ENCODE data around the gene ACE2.
"Not testable (repeated sequence)": the region's sequence is repeated elsewhere in the genome, so short reads cannot be mapped to it uniquely, and the experiment has no call there.

Gene ACE2

DNA sequence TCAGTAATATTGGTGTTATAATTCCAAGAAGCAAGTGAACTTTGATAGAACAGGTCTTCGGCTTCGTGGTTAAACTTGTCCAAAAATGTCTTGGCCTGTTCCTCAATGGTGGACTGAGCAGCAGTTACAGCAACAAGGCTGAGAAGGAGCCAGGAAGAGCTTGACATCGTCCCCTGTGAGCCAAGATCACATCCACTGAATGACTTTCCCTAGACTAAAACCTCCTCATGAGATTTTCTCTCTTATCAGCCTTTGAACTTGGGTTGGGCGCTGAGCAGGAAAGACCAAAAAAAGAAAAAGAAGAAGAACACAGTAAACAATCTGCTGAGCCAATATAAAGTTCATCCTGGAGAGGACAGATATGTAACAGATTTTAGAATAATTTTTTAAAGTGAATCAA is at the start of gene ACE2:
Gene ACE2, minus strand, starts transcription at position 216 of the 400 bp plus-strand sequence. Its CDS starts 49 bp downstream, at position 167.
- DNase-seq (ENCODE audit: low read depth), result no peak

DNA sequence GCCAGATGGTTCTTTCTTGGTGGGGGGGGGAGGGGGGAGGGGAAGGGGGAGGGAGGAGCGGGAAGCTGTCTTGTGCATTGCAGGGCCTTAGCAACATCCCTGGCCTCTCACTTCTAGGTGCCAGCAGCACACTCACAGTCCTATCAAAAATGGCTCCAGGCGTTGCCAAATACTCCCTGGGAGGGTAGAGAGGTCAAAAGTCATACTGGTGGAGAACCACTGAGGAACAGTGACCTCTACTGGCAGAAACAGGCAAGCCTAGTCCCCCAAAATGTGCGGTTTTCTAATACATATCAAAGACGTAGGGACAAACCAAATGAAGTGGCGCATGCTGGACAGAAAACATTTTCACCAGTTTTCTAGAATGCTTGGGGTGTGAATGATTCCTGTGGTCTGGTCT is 46.8 kb upstream of the ACE2 start:
- DNase-seq (ENCODE audit: low read depth), result not testable (repeated sequence)

DNA sequence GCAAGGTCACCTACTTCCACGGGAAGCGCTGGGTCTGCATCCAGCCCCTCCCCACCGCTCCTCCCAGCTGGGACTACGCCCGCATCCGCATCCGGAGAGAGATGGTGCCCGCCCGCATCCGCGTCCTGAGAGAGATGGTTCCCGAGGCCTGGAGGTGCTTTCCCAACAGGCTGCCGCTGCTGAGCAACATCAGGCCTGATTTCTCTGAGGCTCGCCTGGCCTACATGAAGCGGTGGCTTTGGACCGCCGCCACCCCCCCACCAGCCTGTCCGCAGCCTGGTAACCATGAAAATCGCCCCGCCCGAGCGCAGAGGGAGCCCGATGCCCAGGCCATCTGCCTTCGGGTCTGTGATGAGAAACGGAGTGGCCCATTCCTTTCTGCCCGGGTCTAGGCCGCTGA is 45.8 kb upstream of the ACE2 start:
- no peak for DNase-seq (ENCODE audit: low read depth)

DNA sequence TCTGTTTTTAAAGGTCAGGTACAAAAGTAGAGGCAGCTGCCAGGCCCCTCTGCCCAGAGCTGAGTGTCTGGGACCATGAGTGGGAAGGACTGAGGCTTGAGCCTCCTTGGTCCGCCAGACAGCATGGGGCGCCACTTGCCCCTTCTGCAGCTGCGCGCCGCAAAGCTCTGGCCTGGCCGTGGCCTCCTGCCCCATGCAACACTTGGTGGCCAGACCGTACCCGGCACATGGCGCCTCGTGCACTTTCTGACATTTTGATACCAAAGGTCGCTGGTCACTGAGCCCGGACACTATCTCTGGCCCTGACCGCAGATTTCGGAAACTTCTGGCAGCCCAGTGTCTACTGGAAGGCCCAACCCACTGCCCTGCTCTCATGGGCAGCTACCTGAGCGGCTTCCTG is 45.3 kb upstream of the ACE2 start:
- no peak for DNase-seq (ENCODE audit: low read depth)

DNA sequence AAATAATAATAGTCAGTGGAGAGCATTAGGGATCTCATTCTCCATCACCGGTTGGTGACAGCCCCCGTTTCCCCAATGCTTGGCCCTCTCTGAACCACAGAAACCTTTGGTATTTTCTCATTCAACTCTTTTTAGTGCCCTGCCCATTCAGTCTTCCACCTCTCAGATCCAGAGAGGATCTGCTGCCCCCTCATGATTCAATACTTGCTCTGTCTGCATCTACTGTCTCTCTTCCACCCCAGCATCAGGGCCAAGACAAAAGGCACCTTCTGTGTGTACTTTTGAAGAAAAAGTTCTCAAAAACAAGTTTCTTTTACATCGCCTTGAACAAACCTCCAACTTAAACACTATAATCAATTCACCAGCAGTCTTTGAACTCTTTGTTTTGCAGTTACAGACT is 44.5 kb upstream of the ACE2 start:
- DNase-seq (ENCODE audit: low read depth), result no peak

GRCh38 chrX:15644560-15644872 is 43.8 kb upstream of the ACE2 start:
- DNase-seq (ENCODE audit: low read depth), result no peak

DNA sequence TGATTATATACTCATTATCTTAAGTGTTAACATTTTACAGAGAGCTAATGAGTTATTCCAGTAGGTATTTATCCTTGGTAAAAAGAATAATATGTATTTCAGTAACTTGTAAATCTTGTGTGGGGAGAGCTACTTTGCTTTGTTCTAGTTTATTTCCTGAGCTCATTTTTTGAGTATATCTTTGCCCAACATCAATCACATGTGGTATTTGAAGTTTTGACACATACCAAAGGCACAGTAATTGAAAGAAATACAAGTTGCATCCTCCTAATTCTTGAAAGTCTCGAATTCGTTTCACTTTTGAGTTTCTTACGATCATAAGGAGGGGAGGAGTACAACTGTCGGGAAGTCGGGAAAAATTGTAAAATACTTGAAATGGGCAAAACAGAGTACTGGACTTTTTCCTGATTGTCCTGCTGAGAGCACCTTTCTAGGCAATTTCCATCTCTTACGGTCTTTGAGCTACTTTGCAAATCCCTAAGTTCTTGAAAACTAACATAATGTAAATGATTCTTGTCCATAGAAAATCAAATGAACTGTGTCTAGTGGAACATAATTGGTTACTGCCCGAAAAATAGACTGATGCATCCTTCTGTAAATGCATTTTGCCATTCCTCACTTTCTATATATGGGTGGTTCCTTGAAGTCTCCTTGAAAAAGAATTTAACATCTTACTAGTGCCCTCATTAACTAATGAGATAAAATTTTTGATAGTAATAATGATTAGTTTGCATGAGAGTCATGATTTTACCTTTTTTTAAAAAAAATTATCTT is 43.2 kb upstream of the ACE2 start:
- DNase-seq (ENCODE audit: low read depth), result no peak

GRCh38 chrX:15631637-15632036 is 30.9 kb upstream of the ACE2 start:
- DNase-seq (ENCODE audit: low read depth), result no peak

DNA sequence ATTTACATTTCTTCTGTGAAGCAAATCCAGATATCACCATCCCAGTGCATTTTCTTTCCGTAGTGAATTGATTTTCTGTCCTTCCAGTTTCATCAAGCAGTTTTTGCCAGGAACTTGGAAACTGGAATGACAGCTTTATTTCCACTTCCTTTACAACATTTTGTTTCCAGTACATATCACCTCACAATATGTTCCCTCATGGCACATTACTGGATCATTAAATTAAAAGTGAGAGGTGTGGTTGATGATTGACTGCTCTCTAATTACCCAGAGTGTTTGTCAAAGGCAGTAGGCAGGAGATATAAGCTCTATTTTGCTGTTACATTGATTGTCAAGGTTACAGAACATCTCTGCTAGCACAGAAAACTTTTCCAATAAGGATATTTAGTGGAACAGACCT is 22.3 kb upstream of the ACE2 start:
- no peak for DNase-seq (ENCODE audit: low read depth)

- DNase-seq (ENCODE audit: low read depth), result no peak
Measured at GRCh38 chrX:15619053-15619755, 18.4 kb upstream of the ACE2 start.

DNA sequence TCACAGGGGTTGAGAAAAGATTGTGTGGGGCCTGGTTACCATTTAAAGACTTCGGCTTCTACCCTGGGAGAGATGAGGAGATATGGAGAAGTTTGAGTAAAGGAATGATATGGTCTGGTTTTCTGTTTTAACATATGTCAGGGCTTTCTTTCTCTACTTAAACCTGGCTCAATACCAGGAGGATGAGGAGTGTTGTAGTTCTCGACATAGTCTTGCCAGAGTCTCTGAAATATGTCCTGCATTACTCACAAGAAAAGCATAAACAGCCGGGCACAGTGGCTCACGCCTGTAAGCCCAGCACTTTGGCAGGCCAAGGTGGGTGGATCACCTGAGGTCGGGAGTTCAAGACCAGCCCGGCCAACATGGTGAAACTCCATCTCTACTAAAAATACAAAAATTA is 16.4 kb upstream of the ACE2 start:
- no peak for DNase-seq (ENCODE audit: low read depth)

- no peak for DNase-seq (ENCODE audit: low read depth)
Measured at GRCh38 chrX:15616531-15616930, 15.8 kb upstream of the ACE2 start.

DNA sequence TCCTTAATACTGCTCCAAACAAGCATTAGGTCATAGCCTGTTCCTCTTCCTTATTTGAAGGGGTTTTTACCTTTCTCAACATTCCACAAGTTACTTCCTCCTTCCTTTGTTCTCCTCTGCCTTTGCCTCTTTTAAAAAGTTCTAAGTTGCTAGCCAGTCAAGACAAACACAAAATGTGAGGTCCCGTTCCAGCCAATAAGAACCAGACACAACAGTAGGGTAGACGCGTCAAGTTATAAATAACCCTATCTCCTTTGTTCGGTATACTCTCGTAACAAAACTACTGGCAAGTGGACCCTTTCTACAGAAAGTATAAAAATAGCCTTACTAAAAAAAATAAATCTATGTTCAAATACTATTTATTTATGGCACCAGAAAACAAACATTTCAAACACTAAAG is 6.3 kb upstream of the ACE2 start:
- no peak for DNase-seq (ENCODE audit: low read depth)

DNA sequence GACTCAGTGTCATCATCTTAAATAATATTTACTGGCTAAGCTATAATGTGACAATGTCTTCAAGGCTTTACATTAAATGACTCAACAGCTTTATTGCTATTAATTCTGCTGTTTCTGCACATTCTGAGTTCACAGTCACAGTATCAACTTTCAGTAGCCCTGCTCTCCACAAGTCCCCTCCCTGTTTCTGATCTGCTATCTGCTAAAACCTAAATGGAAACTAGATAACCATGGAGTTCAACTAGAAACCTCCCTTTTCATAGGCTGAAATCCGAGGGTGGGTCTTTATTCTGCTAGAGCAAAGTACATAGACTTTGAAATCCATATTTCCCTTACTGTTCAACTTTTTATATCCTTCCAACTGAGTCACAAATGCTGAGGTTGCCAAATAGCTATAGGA is 5.4 kb upstream of the ACE2 start:
- no peak for DNase-seq (ENCODE audit: low read depth)

- DNase-seq (ENCODE audit: low read depth), result no peak
Measured at GRCh38 chrX:15605226-15605625, 4.5 kb upstream of the ACE2 start.

DNA sequence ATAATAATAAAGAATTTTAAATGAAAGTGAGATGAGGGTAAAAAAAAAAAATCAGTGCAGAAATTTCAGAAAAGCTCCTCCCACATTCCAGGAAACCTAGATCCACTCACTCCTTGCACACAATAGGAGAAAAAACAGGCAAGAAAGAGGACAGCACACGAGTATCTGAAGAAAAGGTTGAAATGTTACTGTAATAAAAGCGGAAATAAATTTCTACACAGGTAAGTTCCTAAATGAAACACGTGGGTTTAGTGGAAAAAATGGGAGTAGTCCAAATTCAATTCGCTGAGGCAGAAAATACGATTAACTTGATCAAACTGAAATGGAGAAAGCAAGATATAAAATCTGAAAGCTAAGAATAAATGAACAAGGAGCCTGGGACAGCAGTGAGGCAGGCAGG is 2.0 kb upstream of the ACE2 start:
- no peak for DNase-seq (ENCODE audit: low read depth)

GRCh38 chrX:15601932-15602331 is 1.2 kb upstream of the ACE2 start:
- no peak for DNase-seq (ENCODE audit: low read depth)

GRCh38 chrX:15600049-15600448 is 711 bp downstream of the ACE2 start:
- no peak for DNase-seq (ENCODE audit: low read depth)

DNA sequence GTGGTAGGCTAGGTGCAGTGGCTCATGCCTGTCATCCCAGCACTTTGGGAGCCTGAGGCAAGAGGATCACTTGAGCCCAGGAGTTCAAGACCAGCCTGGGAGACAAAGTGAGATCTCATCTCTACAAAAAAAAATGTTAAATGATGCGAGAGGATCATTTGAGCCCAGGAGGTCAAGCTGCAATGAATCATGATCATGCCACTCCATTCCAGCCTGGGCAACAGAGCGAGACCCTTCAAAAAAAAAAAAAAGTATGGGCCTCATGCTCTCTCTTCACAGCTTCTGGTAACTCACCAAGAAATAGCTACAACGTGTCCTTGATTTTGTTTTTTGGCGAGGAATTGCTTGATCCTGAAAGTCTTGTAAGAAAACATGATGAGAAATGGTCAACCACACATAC is 1.3 kb downstream of the ACE2 start:
- DNase-seq (ENCODE audit: low read depth), result no peak

DNA sequence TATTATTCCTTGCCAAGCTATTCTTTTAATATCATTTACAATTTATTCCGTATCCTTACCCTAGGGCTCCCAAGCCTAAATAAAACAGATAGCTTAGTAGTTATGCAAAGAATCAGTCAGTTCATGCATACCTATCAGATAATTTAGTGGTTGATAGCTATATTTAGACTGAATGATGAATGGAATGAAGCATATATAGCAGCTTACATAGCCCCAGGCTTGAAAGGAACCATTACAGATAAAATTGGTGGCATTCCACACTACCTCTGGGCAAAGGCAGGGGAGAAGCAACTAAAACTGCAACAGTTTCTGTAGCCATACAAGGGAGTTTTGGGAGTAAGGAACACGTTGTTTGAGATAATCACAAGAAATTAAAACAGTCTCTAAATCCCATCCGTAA is 2.7 kb downstream of the ACE2 start:
- DNase-seq (ENCODE audit: low read depth), result no peak

DNA sequence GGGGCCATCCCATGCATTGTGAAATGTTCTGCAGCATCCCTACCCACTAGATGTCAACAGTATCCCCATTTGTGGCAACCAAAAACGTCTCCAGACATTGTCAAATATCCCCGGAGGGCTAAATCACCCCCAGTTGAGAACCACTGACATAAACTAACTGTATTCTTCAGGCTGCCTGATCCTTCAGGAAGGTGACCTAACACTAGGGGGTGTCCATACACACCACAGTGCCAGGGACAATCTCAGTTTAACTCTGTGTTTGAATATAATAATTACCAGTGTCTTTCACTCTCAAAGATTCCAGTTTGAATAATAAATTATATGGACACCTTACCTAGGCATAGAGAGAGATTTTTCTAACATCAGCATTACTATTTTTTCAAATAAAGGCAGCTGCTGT is 6.4 kb downstream of the ACE2 start:
- no peak for DNase-seq (ENCODE audit: low read depth)

- DNase-seq (ENCODE audit: low read depth), result no peak
Measured at GRCh38 chrX:15579778-15580747, 20.7 kb downstream of the ACE2 start.

GRCh38 chrX:15576019-15576418 is 24.7 kb downstream of the ACE2 start:
- no peak for DNase-seq (ENCODE audit: low read depth)

Measured in stimulated activated CD4-positive, alpha-beta T cell treated with anti-CD3 and anti-CD28 coated beads, Interleukin-2, amount 100 ng/mL, for 4 hours (primary cell).